IgD-negative memory B cell (primary cell): ENCODE data around the gene RASA1. TPM values are rescaled to one million over a fixed set of nuclear protein-coding genes. Genes with fewer than 3 reads are reported as not detected.

Experiments used
- H3K27ac Mint-ChIP-seq, 3 donors: one replicate each; pipeline ENCODE4 v1.8.0; 2020 to 2022; ENCODE audit warnings: mild to moderate bottlenecking in 3 of 3, mixed read lengths in 3 of 3, moderate library complexity in 1 of 3
- H3K27me3 Mint-ChIP-seq: one replicate; pipeline ENCODE4 v1.8.0; 2021; ENCODE audit warnings: mixed read lengths
- H3K36me3 Mint-ChIP-seq: one replicate; pipeline ENCODE4 v1.8.0; 2020; ENCODE audit warnings: mild to moderate bottlenecking, mixed read lengths
- H3K4me1 Mint-ChIP-seq, 3 donors: one replicate each; pipeline ENCODE4 v1.8.0; 2020 to 2022; ENCODE audit warnings: mixed read lengths in 3 of 3, mild to moderate bottlenecking in 1 of 3
- H3K4me3 Mint-ChIP-seq, 4 donors: one replicate each; pipeline ENCODE4 v1.8.0; 2020 to 2022; ENCODE audit warnings: mild to moderate bottlenecking in 4 of 4, mixed read lengths in 4 of 4, moderate library complexity in 3 of 4
- H3K9me3 Mint-ChIP-seq, 3 donors: one replicate each; pipeline ENCODE4 v1.8.0; 2020 to 2021; ENCODE audit warnings: mixed read lengths in 3 of 3, mild to moderate bottlenecking in 1 of 3
- polyA plus RNA-seq: library from polyadenylated mRNA; unstranded; fragments of 300-500 nt; fragmentation: Illumina TruSeq; gene quantifications from one replicate; pipeline ENCODE4 v1.2.3, GENCODE V29; 2021

Gene RASA1
- polyA plus RNA-seq, 1 donor from 2014 or later = 5.0 TPM

GRCh38 chr5:87360132-87360531 lies 92.4 kb downstream of the RASA1 start:
- H3K4me3 Mint-ChIP-seq = no peak overlapping the region
- H3K27ac Mint-ChIP-seq = no peak overlapping the region
- no peaks in the 10 kb centered on the region for H3K4me1 Mint-ChIP-seq
- H3K27me3 Mint-ChIP-seq = no peaks in the 10 kb centered on the region
- no peaks in the 10 kb centered on the region for H3K9me3 Mint-ChIP-seq
- peaks cover 4% of the 10 kb centered on the region for H3K36me3 Mint-ChIP-seq

- Mint-ChIP-seq H3K27me3 (no peaks in the 10 kb centered on the region), H3K4me1 (peaks cover 0 to under 1% (median 0%) of the 10 kb centered on the region in 3 donors), H3K36me3 (peaks cover under 1% of the 10 kb centered on the region), H3K9me3 (no peaks in the 10 kb centered on the region), H3K4me3 (no peak overlapping the region), H3K27ac (no peak overlapping the region)
Observed at GRCh38 chr5:87361031-87361445, 93.4 kb downstream of the RASA1 start.

GRCh38 chr5:87361536-87362213 lies 94.0 kb downstream of the RASA1 start:
- H3K4me1 Mint-ChIP-seq = peaks cover 0 to 4% (median 0%) of the 10 kb centered on the region in 3 donors
- no peak overlapping the region for H3K27ac Mint-ChIP-seq
- H3K36me3 Mint-ChIP-seq = peaks cover 4% of the 10 kb centered on the region
- H3K27me3 Mint-ChIP-seq = no peaks in the 10 kb centered on the region
- no peaks in the 10 kb centered on the region for H3K9me3 Mint-ChIP-seq
- H3K4me3 Mint-ChIP-seq = no peak overlapping the region

- no peaks in the 10 kb centered on the region for H3K9me3 Mint-ChIP-seq
- peaks cover 0 to 4% (median 2%) of the 10 kb centered on the region in 3 donors for H3K4me1 Mint-ChIP-seq
- peaks cover 4% of the 10 kb centered on the region for H3K36me3 Mint-ChIP-seq
- no peak overlapping the region for H3K4me3 Mint-ChIP-seq
- no peaks in the 10 kb centered on the region for H3K27me3 Mint-ChIP-seq
- H3K27ac Mint-ChIP-seq = peak overlapping the region in 1 of 3 donors; percentile 53
Observed at GRCh38 chr5:87367243-87367642, 99.6 kb downstream of the RASA1 start.

- Mint-ChIP-seq H3K4me1 (peaks cover 0 to 4% (median 2%) of the 10 kb centered on the region in 3 donors), H3K36me3 (peaks cover 4% of the 10 kb centered on the region), H3K27me3 (no peaks in the 10 kb centered on the region), H3K27ac (peak overlapping the region in 1 of 3 donors; percentile 14), H3K4me3 (no peak overlapping the region), H3K9me3 (no peaks in the 10 kb centered on the region)
Observed at GRCh38 chr5:87368601-87369000, 100.9 kb downstream of the RASA1 start.

- Mint-ChIP-seq H3K27me3 (no peaks in the 10 kb centered on the region), H3K4me3 (no peak overlapping the region), H3K4me1 (peaks cover 0 to 4% (median 2%) of the 10 kb centered on the region in 3 donors), H3K9me3 (no peaks in the 10 kb centered on the region), H3K27ac (no peak overlapping the region), H3K36me3 (peaks cover 4% of the 10 kb centered on the region)
Observed at GRCh38 chr5:87369431-87369830, 101.7 kb downstream of the RASA1 start.

GRCh38 chr5:87372705-87373104 lies 105.0 kb downstream of the RASA1 start:
- Mint-ChIP-seq H3K4me1 (peaks cover 0 to 4% (median 2%) of the 10 kb centered on the region in 3 donors), H3K4me3 (no peak overlapping the region), H3K9me3 (no peaks in the 10 kb centered on the region), H3K27ac (no peak overlapping the region), H3K36me3 (peaks cover 1% of the 10 kb centered on the region), H3K27me3 (no peaks in the 10 kb centered on the region)

GRCh38 chr5:87382224-87382623 lies 114.5 kb downstream of the RASA1 start:
- Mint-ChIP-seq H3K9me3 (no peaks in the 10 kb centered on the region), H3K27me3 (no peaks in the 10 kb centered on the region), H3K4me1 (no peaks in the 10 kb centered on the region), H3K36me3 (peaks cover 1% of the 10 kb centered on the region), H3K27ac (no peak overlapping the region), H3K4me3 (no peak overlapping the region)

GRCh38 chr5:87383216-87383615 lies 115.5 kb downstream of the RASA1 start:
- no peak overlapping the region for H3K27ac Mint-ChIP-seq
- H3K9me3 Mint-ChIP-seq = no peaks in the 10 kb centered on the region
- H3K36me3 Mint-ChIP-seq = peaks cover 1% of the 10 kb centered on the region
- no peak overlapping the region for H3K4me3 Mint-ChIP-seq
- H3K27me3 Mint-ChIP-seq = no peaks in the 10 kb centered on the region
- no peaks in the 10 kb centered on the region for H3K4me1 Mint-ChIP-seq

- peaks cover 0 to 4% (median 0%) of the 10 kb centered on the region in 3 donors for H3K4me1 Mint-ChIP-seq
- H3K27me3 Mint-ChIP-seq = no peaks in the 10 kb centered on the region
- no peaks in the 10 kb centered on the region for H3K9me3 Mint-ChIP-seq
- peak overlapping the region in 1 of 3 donors; percentile 27 for H3K27ac Mint-ChIP-seq
- no peak overlapping the region for H3K4me3 Mint-ChIP-seq
- peaks cover 3% of the 10 kb centered on the region for H3K36me3 Mint-ChIP-seq
Observed at GRCh38 chr5:87385802-87386201, 118.1 kb downstream of the RASA1 start.

- H3K27ac Mint-ChIP-seq = peak overlapping the region in 1 of 3 donors; percentile 57
- no peak overlapping the region for H3K4me3 Mint-ChIP-seq
- H3K4me1 Mint-ChIP-seq = peaks cover 0 to 4% (median 0%) of the 10 kb centered on the region in 3 donors
- H3K27me3 Mint-ChIP-seq = no peaks in the 10 kb centered on the region
- peaks cover 3% of the 10 kb centered on the region for H3K36me3 Mint-ChIP-seq
- H3K9me3 Mint-ChIP-seq = no peaks in the 10 kb centered on the region
Observed at GRCh38 chr5:87388129-87388528, 120.4 kb downstream of the RASA1 start.

- peaks cover 3% of the 10 kb centered on the region for H3K36me3 Mint-ChIP-seq
- no peaks in the 10 kb centered on the region for H3K9me3 Mint-ChIP-seq
- H3K4me1 Mint-ChIP-seq = peaks cover 0 to 4% (median 0%) of the 10 kb centered on the region in 3 donors
- peak overlapping the region in 1 of 3 donors; percentile 33 for H3K27ac Mint-ChIP-seq
- H3K4me3 Mint-ChIP-seq = no peak overlapping the region
- H3K27me3 Mint-ChIP-seq = no peaks in the 10 kb centered on the region
Observed at GRCh38 chr5:87389296-87390034, 121.8 kb downstream of the RASA1 start.

- Mint-ChIP-seq H3K27me3 (no peaks in the 10 kb centered on the region), H3K4me3 (no peak overlapping the region), H3K36me3 (peaks cover 3% of the 10 kb centered on the region), H3K27ac (no peak overlapping the region), H3K9me3 (no peaks in the 10 kb centered on the region), H3K4me1 (peaks cover 0 to 4% (median 0%) of the 10 kb centered on the region in 3 donors)
Observed at GRCh38 chr5:87390075-87390474, 122.4 kb downstream of the RASA1 start.

GRCh38 chr5:87390576-87391199 lies 123.0 kb downstream of the RASA1 start:
- H3K27ac Mint-ChIP-seq = no peak overlapping the region
- no peaks in the 10 kb centered on the region for H3K27me3 Mint-ChIP-seq
- H3K4me1 Mint-ChIP-seq = peaks cover 0 to 4% (median 0%) of the 10 kb centered on the region in 3 donors
- H3K4me3 Mint-ChIP-seq = no peak overlapping the region
- H3K36me3 Mint-ChIP-seq = peaks cover 3% of the 10 kb centered on the region
- no peaks in the 10 kb centered on the region for H3K9me3 Mint-ChIP-seq

GRCh38 chr5:87392170-87392569 lies 124.5 kb downstream of the RASA1 start:
- Mint-ChIP-seq H3K27me3 (no peaks in the 10 kb centered on the region), H3K4me1 (peaks cover 0 to 4% (median 0%) of the 10 kb centered on the region in 3 donors), H3K27ac (peak overlapping the region in 1 of 3 donors; percentile 28), H3K36me3 (peaks cover 2% of the 10 kb centered on the region), H3K4me3 (no peak overlapping the region), H3K9me3 (no peaks in the 10 kb centered on the region)
